Mesothelial cell of epicardium (in vitro differentiated cells): ENCODE measurements around the gene FSD1L. TPM values are rescaled to one million over a fixed set of nuclear protein-coding genes. Genes with fewer than 3 reads are reported as not detected.
A peak's percentile ranks its signal among the peaks of the same experiment; 100 is the strongest.

Experiments used
- DNase-seq, 2 experiments: peaks; one replicate each; pipeline ENCODE4 v3.0.0; 2021; ENCODE audit warnings: low spot score in 2 of 2; ENCODE audit not compliant: unreplicated experiment in 2 of 2
- H3K27ac Mint-ChIP-seq: 2 replicates; pipeline ENCODE4 v1.8.0; 2021; ENCODE audit warnings: mixed read lengths
- H3K27me3 Mint-ChIP-seq: 2 replicates; pipeline ENCODE4 v1.8.0; 2021; ENCODE audit warnings: low read depth, mixed read lengths
- H3K36me3 Mint-ChIP-seq: 2 replicates; pipeline ENCODE4 v1.8.0; 2021; ENCODE audit warnings: mixed read lengths
- H3K4me1 Mint-ChIP-seq: 2 replicates; pipeline ENCODE4 v1.8.0; 2021; ENCODE audit warnings: mixed read lengths
- H3K4me3 Mint-ChIP-seq: 2 replicates; pipeline ENCODE4 v1.8.0; 2021; ENCODE audit warnings: mild to moderate bottlenecking, moderate library complexity, mixed read lengths
- H3K9me3 Mint-ChIP-seq: 2 replicates; pipeline ENCODE4 v1.8.0; 2021; ENCODE audit warnings: mixed read lengths
- CTCF ChIP-seq: fragments of 200-600 bp; sonication (generic); IDR thresholded peaks from one replicate; pipeline ENCODE4 v1.5.0; 2021; ENCODE audit warnings: antibody characterized with exemption; ENCODE audit not compliant: unreplicated experiment
- total RNA-seq: library from RNA; stranded (reverse); gene quantifications from 3 replicates; pipeline ENCODE4 v1.2.1, GENCODE V29; 2021

FSD1L gene
- total RNA-seq, 1 donor from 2014 or later: 11.0 TPM

GRCh38 chr9:105445203-105445881 lies 2.5 kb upstream of the FSD1L start:
- Mint-ChIP-seq H3K27me3 (no peaks in the 10 kb centered on the region), H3K4me3 (no peak overlapping the region), H3K27ac (no peak overlapping the region), H3K9me3 (no peaks in the 10 kb centered on the region), H3K4me1 (peaks cover 25% of the 10 kb centered on the region), H3K36me3 (no peaks in the 10 kb centered on the region)
- no peak for DNase-seq
- no peak for TF ChIP-seq CTCF

- H3K9me3 Mint-ChIP-seq: no peaks in the 10 kb centered on the region
- H3K4me1 Mint-ChIP-seq: peaks cover 23% of the 10 kb centered on the region
- H3K27ac Mint-ChIP-seq: peak overlapping the region; percentile 87
- H3K36me3 Mint-ChIP-seq: no peaks in the 10 kb centered on the region
- no peak for DNase-seq
- no peak for TF ChIP-seq CTCF
- peak overlapping the region; percentile 83 for H3K4me3 Mint-ChIP-seq
- H3K27me3 Mint-ChIP-seq: no peaks in the 10 kb centered on the region
Observed at GRCh38 chr9:105447386-105447813, 434 bp upstream of the FSD1L start.

GRCh38 chr9:105449081-105449480 lies 1.2 kb downstream of the FSD1L start:
- Mint-ChIP-seq H3K27me3 (no peaks in the 10 kb centered on the region), H3K9me3 (no peaks in the 10 kb centered on the region), H3K4me3 (peak overlapping the region; percentile 83), H3K4me1 (peaks cover 24% of the 10 kb centered on the region), H3K27ac (peak overlapping the region; percentile 93), H3K36me3 (no peaks in the 10 kb centered on the region)
- TF ChIP-seq CTCF: no peak
- no peak for DNase-seq

- Mint-ChIP-seq H3K27ac (no peak overlapping the region), H3K36me3 (no peaks in the 10 kb centered on the region), H3K4me3 (no peak overlapping the region), H3K9me3 (no peaks in the 10 kb centered on the region), H3K4me1 (peaks cover 36% of the 10 kb centered on the region), H3K27me3 (no peaks in the 10 kb centered on the region)
- TF ChIP-seq CTCF: no peak
- no peak for DNase-seq
Observed at GRCh38 chr9:105452185-105452584, 4.4 kb downstream of the FSD1L start.

DNA sequence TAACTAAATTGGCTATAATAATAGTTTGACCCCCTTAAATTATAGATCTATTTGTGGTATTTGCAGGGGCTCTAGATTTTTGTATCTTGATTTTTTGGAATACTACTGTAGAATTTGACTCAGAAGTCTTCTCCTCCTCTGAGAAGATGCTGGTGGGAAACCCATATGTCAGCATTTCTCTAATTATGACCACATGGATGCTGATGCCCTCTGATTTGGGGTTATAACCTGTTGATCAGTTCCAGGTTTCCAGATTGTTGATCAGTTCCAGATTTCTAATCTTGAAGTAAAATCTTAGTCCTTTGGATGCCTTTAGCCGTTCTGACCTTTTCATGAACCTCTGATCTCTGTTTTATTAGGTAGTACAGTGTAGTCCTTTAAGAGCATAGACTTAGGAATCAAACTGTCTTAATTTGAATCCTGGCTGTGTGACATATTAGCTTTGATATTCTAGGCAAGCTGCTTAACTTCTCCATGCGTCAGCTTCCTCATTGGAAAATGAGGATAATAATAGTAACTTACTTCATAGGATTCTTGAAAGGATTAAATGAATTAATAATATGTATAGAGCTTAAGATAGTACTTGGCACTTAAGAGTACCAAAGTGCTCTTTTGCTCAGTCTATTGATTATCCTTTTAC lies 8.1 kb downstream of the FSD1L start:
- Mint-ChIP-seq H3K27me3 (no peaks in the 10 kb centered on the region), H3K4me3 (no peak overlapping the region), H3K9me3 (peaks cover 4% of the 10 kb centered on the region), H3K36me3 (peaks cover 3% of the 10 kb centered on the region), H3K27ac (peak overlapping the region; percentile 14), H3K4me1 (peaks cover 27% of the 10 kb centered on the region)
- no peak for TF ChIP-seq CTCF
- no peak for DNase-seq
